Stimulated activated CD4-positive, alpha-beta T cell treated with anti-CD3 and anti-CD28 coated beads, Interleukin-2, amount 100 ng/mL, for 48 hours (primary cell): ENCODE measurements around the gene ARHGAP26.

Experiments used
- DNase-seq, 2 donors: peaks; one replicate each; pipeline ENCODE4 v3.0.0-alpha.2; 2020

ARHGAP26 gene

DNA sequence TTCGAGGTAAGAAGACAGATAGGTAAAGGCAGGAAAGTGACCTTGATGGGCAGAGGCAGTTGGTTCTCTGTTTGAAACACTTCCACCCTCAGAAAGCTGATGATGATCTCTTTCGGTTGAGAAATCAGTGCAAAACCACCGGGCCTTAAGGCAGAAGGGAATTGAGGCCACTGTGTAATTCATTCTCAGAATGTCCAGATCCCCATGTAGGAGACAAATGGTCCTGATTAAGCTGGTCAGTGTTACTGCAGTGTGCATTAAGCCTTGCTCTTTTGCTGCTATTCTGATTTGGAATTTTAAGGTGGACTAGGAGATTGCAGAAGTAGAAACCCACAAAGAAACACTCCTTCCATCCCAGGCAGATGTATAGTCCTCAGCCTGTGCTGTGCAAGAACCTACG is 255.2 kb downstream of the ARHGAP26 start:
- no peak for DNase-seq

DNA sequence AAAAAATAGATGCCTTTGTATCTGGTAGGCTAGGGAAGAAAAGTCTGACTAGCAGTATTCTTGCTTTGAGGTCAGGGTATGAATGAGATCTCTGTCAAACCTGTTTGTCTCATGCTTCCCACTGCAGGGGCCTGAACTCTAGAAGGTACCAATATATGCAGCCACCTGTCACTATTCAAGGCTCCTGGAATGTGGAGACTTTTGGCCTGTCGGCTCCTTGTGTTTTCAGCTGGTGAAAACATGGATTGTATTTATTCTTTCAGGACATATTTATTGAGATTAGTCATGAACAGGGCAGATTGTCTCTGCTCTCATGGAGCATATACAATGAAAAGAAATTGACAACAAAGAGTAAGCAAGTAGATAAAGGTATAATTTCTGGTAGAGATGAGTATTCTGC is 255.8 kb downstream of the ARHGAP26 start:
- DNase-seq: no peak

- DNase-seq: no peak
Observed at GRCh38 chr5:143026380-143026779, 256.2 kb downstream of the ARHGAP26 start.

- DNase-seq: no peak
Observed at GRCh38 chr5:143029293-143029692, 259.1 kb downstream of the ARHGAP26 start.

DNA sequence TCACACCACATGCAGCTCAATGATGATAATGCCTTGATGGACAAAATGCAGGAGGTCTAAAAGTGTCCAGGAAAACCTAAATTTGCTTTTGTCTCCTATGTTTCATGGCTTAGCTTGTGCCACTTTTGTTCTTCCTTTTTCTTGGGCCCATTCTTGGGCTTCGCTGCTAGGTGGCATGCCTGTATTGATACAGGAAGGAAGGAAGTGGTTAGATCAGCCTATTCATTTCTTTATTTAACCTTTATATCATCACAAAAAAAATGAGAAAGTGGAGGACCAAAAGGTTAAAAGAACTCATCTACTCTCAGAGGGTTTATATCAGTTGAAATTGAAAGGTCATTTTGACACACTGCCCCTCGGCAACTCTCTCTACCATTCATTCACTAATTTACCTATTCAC is 260.2 kb downstream of the ARHGAP26 start:
- DNase-seq: no peak

DNA sequence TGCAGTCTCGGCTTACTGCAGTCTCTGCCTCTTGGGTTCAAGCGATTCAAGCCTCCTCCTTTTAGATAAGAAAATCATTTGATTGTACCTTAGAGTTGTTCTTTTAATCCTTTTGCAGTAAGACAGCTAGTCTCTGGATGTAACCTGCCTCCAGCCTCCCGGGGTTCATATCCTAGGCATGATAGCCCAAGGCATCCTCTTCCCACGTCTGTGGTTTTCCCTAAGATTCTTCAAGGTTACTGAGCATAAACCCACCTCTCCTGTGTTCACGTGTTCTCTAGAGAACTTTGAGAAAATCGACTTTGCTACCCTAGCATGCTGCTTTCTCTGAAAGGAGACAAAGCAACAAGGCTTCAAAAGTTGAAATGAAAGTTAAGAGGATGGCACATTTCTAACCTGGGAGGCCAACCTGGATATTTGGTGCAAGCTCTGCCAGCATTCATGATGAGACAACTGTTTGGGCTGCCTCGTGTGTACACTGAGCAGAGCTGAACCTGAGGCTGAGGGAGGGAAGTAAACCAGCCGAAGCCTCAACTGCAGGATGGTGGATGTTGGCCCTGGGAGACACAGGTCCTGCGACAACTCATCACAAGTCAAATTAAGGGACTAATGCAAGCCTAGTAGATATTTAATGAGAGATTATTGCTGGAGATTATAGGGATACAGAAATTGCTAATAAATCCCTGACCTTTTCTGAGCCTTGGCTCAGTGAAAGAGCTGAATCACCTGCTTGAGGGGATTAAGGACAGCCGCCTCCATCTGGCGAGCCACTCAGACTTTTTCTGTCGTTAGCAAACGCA is 261.8 kb downstream of the ARHGAP26 start:
- DNase-seq: no peak

GRCh38 chr5:143032581-143032836 is 262.3 kb downstream of the ARHGAP26 start:
- no peak for DNase-seq

- DNase-seq: no peak
Observed at GRCh38 chr5:143033535-143034250, 263.5 kb downstream of the ARHGAP26 start.

- DNase-seq: no peak
Observed at GRCh38 chr5:143036146-143036927, 266.2 kb downstream of the ARHGAP26 start.

- no peak for DNase-seq
Observed at GRCh38 chr5:143037071-143037470, 266.9 kb downstream of the ARHGAP26 start.

GRCh38 chr5:143037708-143038107 is 267.5 kb downstream of the ARHGAP26 start:
- DNase-seq: no peak

DNA sequence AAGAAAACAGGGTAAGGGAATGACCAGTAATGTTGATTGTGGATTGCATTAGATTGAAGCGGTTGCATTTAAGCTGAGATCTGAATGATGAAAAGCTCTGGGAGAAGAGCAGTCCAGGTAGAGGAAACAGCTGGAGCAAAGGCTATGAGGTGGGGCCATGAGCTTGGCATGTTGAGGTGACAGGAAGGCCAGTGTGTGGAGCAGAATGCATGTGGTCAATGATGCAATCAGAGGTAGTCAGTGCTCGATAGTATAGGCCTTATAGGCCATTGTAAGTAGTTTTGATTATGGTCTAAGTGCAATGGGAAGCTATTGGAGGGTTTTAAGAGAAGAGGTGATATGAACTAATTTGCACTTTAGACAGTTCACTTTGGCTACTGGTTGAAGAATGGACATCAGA is 270.4 kb downstream of the ARHGAP26 start:
- DNase-seq: no peak

- DNase-seq: no peak
Observed at GRCh38 chr5:143041461-143041860, 271.3 kb downstream of the ARHGAP26 start.

DNA sequence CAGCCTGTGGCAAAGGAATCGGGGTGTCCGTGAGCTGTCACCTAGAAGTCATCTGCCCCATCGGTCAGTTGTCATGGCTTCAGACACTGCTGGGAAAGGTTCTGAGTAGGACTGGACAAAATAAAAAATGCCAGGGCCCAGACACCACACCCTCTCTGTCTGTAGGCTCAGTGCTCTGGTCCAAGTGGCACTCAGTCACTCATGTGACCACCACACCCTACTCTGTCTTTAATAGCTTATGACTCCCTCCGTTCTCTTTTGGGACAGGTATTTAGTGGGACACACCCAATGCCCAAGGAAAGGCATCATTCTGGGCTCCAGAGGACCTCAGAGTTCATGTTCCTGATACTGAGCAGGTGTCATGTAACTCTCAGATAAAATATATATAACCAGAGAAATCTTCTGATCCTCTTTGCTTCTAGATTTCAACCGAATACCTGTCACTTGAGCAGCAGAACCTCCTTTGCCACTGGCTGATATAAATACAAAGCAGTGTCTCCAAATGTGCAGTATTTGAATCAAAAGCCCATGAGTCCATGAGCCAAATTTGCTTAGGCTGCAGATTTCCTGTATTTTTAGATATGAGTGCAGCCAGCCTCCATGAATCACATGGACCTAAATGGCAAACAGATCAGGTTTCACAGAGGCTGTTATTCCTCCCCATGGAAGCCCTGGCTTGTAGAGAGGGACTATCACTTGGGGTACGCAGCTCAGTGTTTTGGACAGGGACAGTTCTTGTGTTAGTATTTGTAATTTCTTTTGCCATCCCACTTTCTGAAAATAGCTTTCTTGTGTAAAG is 272.0 kb downstream of the ARHGAP26 start:
- no peak for DNase-seq

GRCh38 chr5:143044265-143044664 is 274.1 kb downstream of the ARHGAP26 start:
- no peak for DNase-seq

DNA sequence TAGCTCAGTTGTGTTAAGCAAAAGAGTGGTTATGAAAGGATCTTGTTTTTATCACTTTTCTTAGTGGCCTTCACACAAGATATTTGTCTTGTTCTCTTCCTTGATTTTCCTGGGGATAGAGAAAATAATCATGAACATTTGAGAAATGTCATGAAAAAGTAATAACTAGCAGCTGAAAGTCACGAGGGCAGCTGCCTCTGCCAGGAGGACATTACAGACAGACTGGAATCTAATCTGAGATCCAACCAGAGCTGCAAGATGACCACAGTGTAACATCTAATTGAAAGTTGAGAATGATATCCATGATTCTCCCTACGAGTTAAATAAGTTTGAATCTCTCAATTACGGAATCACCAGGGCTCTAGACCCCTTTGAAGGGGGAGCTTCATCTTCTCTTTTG is 274.9 kb downstream of the ARHGAP26 start:
- no peak for DNase-seq

DNA sequence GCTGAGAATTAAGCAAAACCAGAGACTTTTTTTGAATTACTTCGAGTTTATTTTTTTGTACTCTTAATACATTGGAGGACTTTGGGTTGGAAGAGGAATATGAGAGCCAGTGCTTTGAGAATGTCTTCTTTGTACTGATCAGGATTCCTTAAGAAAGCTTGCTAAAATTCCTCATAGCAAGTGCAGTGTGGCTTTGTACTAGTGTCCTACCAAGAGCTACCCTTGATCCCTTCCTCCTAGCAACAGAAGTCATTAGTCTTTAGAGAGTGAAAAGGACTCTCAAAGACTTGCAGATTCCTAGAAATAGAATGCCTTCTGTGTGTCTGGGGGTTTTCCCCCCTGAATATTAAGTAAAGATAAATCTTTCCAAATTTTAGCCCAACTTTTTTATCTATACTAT is 276.1 kb downstream of the ARHGAP26 start:
- DNase-seq: no peak

DNA sequence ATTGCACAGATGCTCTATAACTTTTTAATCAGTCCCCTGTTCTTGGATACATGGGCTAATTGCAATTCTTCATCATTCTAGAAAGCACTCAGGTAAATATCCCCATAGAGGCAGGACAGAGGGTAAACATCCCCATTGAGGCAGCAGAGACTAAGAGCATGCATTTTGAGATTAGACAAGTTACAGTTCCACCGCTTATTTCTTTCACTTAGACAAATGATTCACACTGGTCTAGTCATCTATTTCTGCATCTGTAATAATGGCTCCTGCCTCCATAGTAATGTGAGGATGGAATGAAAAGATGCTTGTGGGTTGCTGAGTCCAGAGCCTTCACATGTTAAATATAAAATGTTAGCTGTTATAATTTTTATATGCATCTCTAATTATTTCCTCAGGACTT is 276.9 kb downstream of the ARHGAP26 start:
- DNase-seq: no peak

DNA sequence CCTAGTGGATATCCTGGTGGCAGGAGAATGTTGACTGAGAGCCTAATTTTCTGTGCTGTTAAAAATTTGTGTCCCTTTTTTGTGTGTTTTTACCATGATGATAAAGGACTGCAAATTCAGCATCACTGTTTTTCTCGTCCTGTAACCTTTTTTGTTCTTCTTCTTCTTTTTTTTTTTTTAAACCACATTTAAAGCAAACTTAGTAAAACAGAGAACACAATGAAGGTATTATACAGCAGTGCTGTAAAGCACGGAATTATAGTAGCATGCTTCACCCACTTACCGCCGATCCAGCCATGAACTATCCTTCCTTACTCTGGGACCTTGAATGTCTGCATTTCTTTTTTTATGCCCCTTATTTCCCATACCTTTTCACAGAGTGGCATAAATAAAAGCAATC is 280.0 kb downstream of the ARHGAP26 start:
- DNase-seq: no peak

DNA sequence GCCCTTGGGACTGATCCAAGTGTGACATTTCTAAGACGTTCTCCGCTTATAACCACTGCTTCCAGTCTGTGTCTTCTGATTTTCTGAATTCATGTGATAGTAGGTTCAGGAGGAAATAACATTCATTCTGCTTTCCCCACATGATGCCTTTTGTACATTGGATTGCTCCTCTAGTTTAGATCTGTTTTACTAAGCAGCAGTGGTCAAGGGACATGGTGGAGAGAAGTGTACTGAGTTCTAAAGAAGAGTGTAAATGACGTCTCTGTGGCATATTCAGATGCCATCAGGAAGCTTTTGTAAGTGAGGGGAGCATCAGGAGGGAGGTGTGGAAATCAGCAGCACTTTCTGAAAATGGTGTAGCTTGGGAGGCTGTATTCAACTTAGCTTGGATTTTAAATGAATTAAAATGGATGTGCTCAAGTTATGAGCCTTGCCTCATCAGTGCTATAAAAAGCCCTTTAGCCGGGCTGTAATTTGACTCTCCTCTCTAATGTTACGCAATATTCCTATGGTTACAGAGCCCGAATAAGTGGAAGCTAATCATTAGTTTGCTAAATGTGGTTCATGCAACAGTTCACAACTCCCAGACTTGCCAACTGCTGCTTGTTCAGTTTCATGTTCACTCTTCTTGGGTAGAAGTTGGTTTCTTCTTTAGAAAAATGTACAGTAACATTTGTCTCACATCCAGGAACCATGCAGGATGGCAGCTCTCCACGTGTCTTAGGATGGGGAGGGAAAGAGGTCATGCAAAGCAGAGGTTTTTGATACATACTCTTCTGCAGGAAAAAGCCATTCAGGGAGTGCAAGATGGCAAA is 281.3 kb downstream of the ARHGAP26 start:
- DNase-seq: no peak

GRCh38 chr5:143052967-143053682 is 282.9 kb downstream of the ARHGAP26 start:
- DNase-seq: no peak

DNA sequence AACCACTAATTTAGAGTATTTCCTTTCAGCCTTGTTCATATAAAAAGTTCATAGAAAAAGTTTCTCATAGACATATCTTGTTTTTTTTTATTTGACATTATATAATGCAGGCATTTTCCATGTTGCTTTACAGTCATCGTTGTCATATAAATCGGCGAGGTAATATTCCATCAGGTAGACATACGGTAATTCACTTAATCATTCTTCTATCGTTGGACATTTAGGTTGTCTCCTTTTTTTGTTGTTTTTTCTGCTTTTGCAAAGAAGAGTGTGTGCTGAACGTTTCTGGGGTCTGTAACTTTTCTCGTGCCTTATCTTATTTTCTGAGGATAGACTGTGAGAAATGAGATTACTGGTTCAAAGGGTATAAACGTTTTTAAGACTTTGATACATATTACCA is 283.6 kb downstream of the ARHGAP26 start:
- DNase-seq: no peak
